Heart right ventricle (tissue), 16 donors: ENCODE measurements around the gene SDCCAG8. TPM values are rescaled to one million over a fixed set of nuclear protein-coding genes. Genes with fewer than 3 reads are reported as not detected.

Experiments
- ATAC-seq, 8 donors: fragments of 200-7000 bp; cut with Tn5 transposase; one replicate each; pipeline ENCODE4 v1.9.1; 2020; ENCODE audit warnings: mild to moderate bottlenecking in 8 of 8, moderate library complexity in 8 of 8, moderate number of reproducible peaks in 1 of 8
- DNase-seq, 2 donors: peaks; one replicate each; pipeline ENCODE4 v3.0.0-alpha.2; 2020
- H3K27ac ChIP-seq, 10 donors: fragments of 200-600 bp; sonication (generic) in 2 of 10; one replicate each; pipeline versions ENCODE4 v1.5.0 to v1.8.0; 2020 to 2022; ENCODE audit warnings: mild to moderate bottlenecking in 3 of 10
- H3K27me3 ChIP-seq, 7 donors: fragments of 200-600 bp; one replicate each; pipeline ENCODE4 v1.8.0; 2021 to 2022; ENCODE audit warnings: mild to moderate bottlenecking in 2 of 7
- H3K36me3 ChIP-seq, 9 donors: fragments of 200-600 bp; sonication (generic) in 1 of 9; one replicate each; pipeline versions ENCODE4 v1.5.0 to v1.8.0; 2020 to 2022; ENCODE audit warnings: mild to moderate bottlenecking in 2 of 9
- H3K4me1 ChIP-seq, 9 donors: fragments of 200-600 bp; sonication (generic) in 1 of 9; one replicate each; pipeline versions ENCODE4 v1.5.0 to v1.8.0; 2020 to 2022; ENCODE audit warnings: mild to moderate bottlenecking in 4 of 9
- H3K4me3 ChIP-seq, 10 donors: fragments of 200-600 bp; sonication (generic) in 2 of 10; one replicate each; pipeline versions ENCODE4 v1.5.0 to v1.8.0; 2020 to 2022; ENCODE audit warnings: mild to moderate bottlenecking in 7 of 10, moderate library complexity in 2 of 10
- H3K9me3 ChIP-seq, 11 donors: fragments of 200-600 bp in 10 of 11; sonication (generic) in 2 of 11; one replicate each; pipeline versions ENCODE4 v1.5.0 to v1.8.0; 2013 to 2022; ENCODE audit warnings: mild to moderate bottlenecking in 2 of 11, control low read depth in 1 of 11, moderate library complexity in 1 of 11
- WGBS, 2 donors: extraction: QIAGEN DNeasy Blood & Tissue Kit; methylation state at CpG; one replicate each; pipeline ENCODE4 v1.1.7; 2013; ENCODE audit warnings: inconsistent platforms in 1 of 2; 5-methylcytosine and 5-hydroxymethylcytosine counted together
- intact Hi-C, 10 donors: fragments of 100-400 bp; cut with DNase I; formaldehyde crosslinking; loops; one replicate each; pipeline versions ENCODE4 v1.11.1 to v1.14.2; 2022
- polyA plus RNA-seq, 2 donors: library from polyadenylated mRNA; stranded (reverse); fragments of 200-250 nt; gene quantifications; one replicate each; pipeline ENCODE4 v1.2.3, GENCODE V29; 2013
- total RNA-seq, 10 donors: library from RNA; stranded (reverse); fragmentation: NEBNext Ultra II Directional in 3 of 10; extraction: Animal tissue kit (Norgen Biotek cat#: 25700) in 3 of 10; gene quantifications; one replicate each; pipeline versions ENCODE4 v1.2.1 to v1.2.4, GENCODE V29; 2021 to 2023
- TF ChIP-seq, protein P1 (sequence below), 9 donors: fragments of 200-600 bp; sonication (generic) in 2 of 9; IDR thresholded peaks; one replicate each; pipeline versions ENCODE4 v1.5.0 to v1.8.0; 2021 to 2022; ENCODE audit warnings: antibody characterized with exemption in 9 of 9, mild to moderate bottlenecking in 5 of 9, moderate library complexity in 1 of 9
- donor health status: Arrhythmogenic right ventricular cardiomyopathy.
- donor health status: ischemic (EF 13 %, LVEDD 7.1; RV severe dilation, severe dysfunction).
- donor health status: healthy with polysubstance abuse.
- donor health status: DM: no; HTN: yes; CAD: no.
- donor health status: DM: no; HTN: no; CAD: no.
- donor health status: ischemic (EF 25% LVEDD 6.9; RV normal size, moderate dysfunction).
- donor health status: ischemic (EF 25% LVEDD 5.7; RV mildly dilated, moderate dysfunction).
- donor health status: healthy.
- donor health status: DM: yes; HTN: yes; CAD: no.
- donor health status: Ischemic cardiomyopathy.
- donor health status: ischemic (EF 35%, LVEDD 5.7; RV mildly dilated, moderate dysfunction).
- donor health status: nonischemic (EF 11% LVEDD 7.7; RV severe dilation, severe dysfunction).
- donor health status: DM: yes; HTN: yes; CAD: no.
- donor health status: PGD.
- donor health status: ischemic (EF 29% LVEDD 5.4; RV normal size, mild dysfunction).
- donor health status: nonischemic (EF 23%, LVEDD 6.1; RV moderate dilation, normal function).

Gene SDCCAG8
- total and polyA plus RNA-seq, 12 donors, result 7.7 to 37.1 (median 26.3) TPM

DNA sequence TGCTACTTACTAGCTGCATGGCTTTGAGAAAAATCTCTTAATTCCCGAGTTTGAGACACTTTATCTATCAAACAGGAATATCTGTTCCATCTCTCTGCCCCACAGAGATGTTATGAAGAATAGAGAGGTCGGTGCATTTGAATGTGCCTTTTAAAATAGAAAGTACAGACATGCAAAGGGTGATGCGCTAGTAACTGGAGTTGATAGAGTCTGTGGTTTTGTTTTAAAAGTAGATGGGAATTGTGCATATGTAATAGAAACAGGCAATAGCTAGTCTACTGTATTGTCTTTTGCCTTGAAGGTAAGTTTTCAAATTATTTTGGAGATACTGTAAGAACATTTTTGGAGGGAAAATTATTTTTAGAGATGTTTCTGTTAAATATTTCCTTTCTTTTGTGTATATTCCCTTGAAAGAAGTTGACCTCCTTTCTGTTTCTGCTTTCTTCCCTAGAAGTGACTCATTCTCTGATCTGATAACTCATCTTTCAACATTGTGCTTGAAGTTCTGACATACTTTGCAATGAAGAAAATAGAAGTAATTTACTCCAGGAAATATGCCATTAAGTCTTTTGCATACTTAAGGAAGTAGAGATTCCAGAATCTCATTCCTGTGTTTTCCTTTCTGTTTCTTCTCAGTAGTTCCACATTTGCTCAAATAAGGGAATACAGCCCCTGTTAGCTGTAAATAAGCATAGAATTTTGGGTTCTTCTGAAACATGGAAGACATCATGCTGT lies 151.6 kb downstream of the SDCCAG8 start:
- WGBS, 2 donors, result 81 to 83% methylated on average over 3 of the region's 3 CpGs
- H3K36me3 ChIP-seq, result peaks cover 0 to 45% (median 0%) of the 10 kb centered on the region in 9 donors
- no peaks in the 10 kb centered on the region for H3K27me3 ChIP-seq
- no peak overlapping the region for H3K4me3 ChIP-seq
- intact Hi-C loops, result no loop called here
- DNase-seq (no peak), ATAC-seq (no peak)
- TF ChIP-seq, protein P1, sequence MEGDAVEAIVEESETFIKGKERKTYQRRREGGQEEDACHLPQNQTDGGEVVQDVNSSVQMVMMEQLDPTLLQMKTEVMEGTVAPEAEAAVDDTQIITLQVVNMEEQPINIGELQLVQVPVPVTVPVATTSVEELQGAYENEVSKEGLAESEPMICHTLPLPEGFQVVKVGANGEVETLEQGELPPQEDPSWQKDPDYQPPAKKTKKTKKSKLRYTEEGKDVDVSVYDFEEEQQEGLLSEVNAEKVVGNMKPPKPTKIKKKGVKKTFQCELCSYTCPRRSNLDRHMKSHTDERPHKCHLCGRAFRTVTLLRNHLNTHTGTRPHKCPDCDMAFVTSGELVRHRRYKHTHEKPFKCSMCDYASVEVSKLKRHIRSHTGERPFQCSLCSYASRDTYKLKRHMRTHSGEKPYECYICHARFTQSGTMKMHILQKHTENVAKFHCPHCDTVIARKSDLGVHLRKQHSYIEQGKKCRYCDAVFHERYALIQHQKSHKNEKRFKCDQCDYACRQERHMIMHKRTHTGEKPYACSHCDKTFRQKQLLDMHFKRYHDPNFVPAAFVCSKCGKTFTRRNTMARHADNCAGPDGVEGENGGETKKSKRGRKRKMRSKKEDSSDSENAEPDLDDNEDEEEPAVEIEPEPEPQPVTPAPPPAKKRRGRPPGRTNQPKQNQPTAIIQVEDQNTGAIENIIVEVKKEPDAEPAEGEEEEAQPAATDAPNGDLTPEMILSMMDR (IDR thresholded peaks at IDR 0.05), result no peak
- H3K4me1 ChIP-seq, result peaks cover 0 to 12% (median 0%) of the 10 kb centered on the region in 9 donors
- no peaks in the 10 kb centered on the region for H3K9me3 ChIP-seq
- H3K27ac ChIP-seq, result no peak overlapping the region

DNA sequence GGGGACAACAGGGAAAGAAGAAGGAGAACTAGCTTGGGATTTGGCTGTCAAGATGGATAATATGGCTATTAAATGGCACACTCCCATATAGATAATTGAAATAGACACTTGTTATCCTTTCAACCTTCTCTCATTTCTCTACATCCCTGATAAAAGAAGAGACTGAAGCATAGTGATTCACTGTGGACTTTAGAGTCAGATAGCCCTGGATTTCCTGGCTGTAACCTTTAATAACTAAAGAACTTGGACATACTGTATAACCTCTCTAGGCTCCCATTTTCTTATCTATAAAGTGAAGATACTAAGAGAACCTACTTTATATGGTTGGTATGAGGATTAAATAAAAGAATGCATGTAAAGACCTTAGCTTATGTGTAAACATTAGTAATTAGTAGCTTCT lies 152.6 kb downstream of the SDCCAG8 start:
- intact Hi-C loops, result no loop called here
- Histone ChIP-seq H3K27ac (no peak overlapping the region), H3K27me3 (no peaks in the 10 kb centered on the region), H3K4me1 (peaks cover 0 to 12% (median 0%) of the 10 kb centered on the region in 9 donors), H3K9me3 (no peaks in the 10 kb centered on the region), H3K36me3 (peaks cover 0 to 44% (median 0%) of the 10 kb centered on the region in 9 donors), H3K4me3 (no peak overlapping the region)
- TF ChIP-seq, protein P1 (IDR thresholded peaks at IDR 0.05), result no peak
- DNase-seq, result no peak
- ATAC-seq, result no peak

DNA sequence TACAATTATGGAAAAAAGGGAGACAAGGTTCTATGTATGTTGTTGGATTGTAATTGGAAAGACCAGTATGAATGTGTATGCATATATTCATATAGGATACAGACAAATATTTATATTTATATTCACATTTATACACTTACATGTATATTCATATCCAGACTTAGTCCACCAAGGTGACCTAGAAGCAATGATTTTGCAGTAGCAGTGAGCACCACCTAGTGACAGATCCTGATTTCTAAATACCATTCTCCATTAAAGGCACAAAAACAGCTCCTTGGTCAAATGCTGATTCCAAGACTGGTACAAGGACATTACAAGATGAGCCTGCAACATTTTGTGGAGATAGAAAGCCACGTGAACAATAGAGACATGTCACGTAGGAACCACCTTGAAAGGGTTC lies 153.4 kb downstream of the SDCCAG8 start:
- TF ChIP-seq, protein P1 (IDR thresholded peaks at IDR 0.05), result no peak
- H3K27me3 ChIP-seq, result no peaks in the 10 kb centered on the region
- H3K27ac ChIP-seq, result no peak overlapping the region
- DNase-seq (no peak), ATAC-seq (no peak)
- H3K4me1 ChIP-seq, result peaks cover 0 to 12% (median 0%) of the 10 kb centered on the region in 9 donors
- H3K9me3 ChIP-seq, result no peaks in the 10 kb centered on the region
- WGBS, 2 donors, result 97 to 98% methylated on average over 2 of the region's 2 CpGs
- no peak overlapping the region for H3K4me3 ChIP-seq
- intact Hi-C loops, result no loop called here
- H3K36me3 ChIP-seq, result peaks cover 0 to 40% (median 0%) of the 10 kb centered on the region in 9 donors

DNA sequence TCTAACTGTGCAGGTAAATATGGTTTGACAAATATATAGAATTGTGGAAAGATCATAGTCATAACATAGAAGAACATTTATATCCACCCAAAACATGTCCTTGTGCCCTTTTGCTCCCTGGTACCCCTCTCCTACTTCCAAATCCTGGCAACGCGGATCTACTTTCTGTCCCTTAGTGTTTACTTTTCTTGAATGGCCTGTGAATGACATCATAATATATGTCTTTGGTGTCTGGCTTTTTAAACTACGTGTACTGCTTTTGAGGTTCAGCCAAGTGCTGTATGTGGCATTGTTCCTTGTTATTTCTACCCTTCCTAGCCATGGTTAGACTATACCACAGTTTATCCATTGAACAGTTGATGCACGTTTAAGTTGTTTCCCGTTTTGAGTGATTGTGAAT lies 155.6 kb downstream of the SDCCAG8 start:
- no peaks in the 10 kb centered on the region for H3K9me3 ChIP-seq
- H3K4me1 ChIP-seq, result peaks cover 0 to 12% (median 0%) of the 10 kb centered on the region in 9 donors
- no peak overlapping the region for H3K27ac ChIP-seq
- ATAC-seq (no peak), DNase-seq (no peak)
- 92% methylated on average over 5 of the region's 5 CpGs for WGBS, 2 donors
- TF ChIP-seq, protein P1 (IDR thresholded peaks at IDR 0.05), result no peak
- H3K27me3 ChIP-seq, result no peaks in the 10 kb centered on the region
- intact Hi-C loops, result no loop called here
- peaks cover 0 to 39% (median 9%) of the 10 kb centered on the region in 9 donors for H3K36me3 ChIP-seq
- H3K4me3 ChIP-seq, result no peak overlapping the region
